OCI-LY1 (cell line): ENCODE measurements around the gene NT5C2.

Source experiments
- H2AFZ ChIP-seq: fragments of 200-600 bp; sonication (generic), shearing (Covaris generic); 2 replicates; pipeline ENCODE4 v1.6.0; 2014; ENCODE audit warnings: antibody characterized with exemption, mild to moderate bottlenecking, low read length
- H3F3A ChIP-seq: fragments of 200-600 bp; sonication (generic), shearing (Covaris generic); 2 replicates; pipeline ENCODE4 v1.6.0; 2014; ENCODE audit warnings: mild to moderate bottlenecking, antibody characterized with exemption, low read length, moderate library complexity; ENCODE audit not compliant: insufficient read depth
- H3K27ac ChIP-seq: fragments of 200-600 bp; sonication (generic); 2 replicates; pipeline ENCODE4 v1.5.1; 2014; ENCODE audit warnings: low read length, mixed run types, mild to moderate bottlenecking, low read depth; ENCODE audit not compliant: poor library complexity, severe bottlenecking
- H3K27me3 ChIP-seq: fragments of 200-600 bp; sonication (generic); 2 replicates; pipeline ENCODE4 v1.6.0; 2014; ENCODE audit warnings: antibody characterized with exemption, mild to moderate bottlenecking, low read length, moderate library complexity; ENCODE audit not compliant: insufficient read depth
- H3K36me3 ChIP-seq: fragments of 200-600 bp; sonication (generic); 2 replicates; pipeline ENCODE4 v1.6.1; 2014; ENCODE audit warnings: mild to moderate bottlenecking, antibody characterized with exemption, low read length, moderate library complexity, mixed read lengths; ENCODE audit not compliant: insufficient read depth
- H3K4me1 ChIP-seq: fragments of 200-600 bp; sonication (generic); 2 replicates; pipeline ENCODE4 v1.5.1; 2014; ENCODE audit warnings: mild to moderate bottlenecking, low read length, moderate library complexity; ENCODE audit not compliant: insufficient read depth, severe bottlenecking
- H3K4me2 ChIP-seq: fragments of 200-600 bp; sonication (generic), shearing (Covaris generic); 2 replicates; pipeline ENCODE4 v1.6.1; 2014; ENCODE audit warnings: low read length
- H3K4me3 ChIP-seq: fragments of 200-600 bp; sonication (generic); 2 replicates; pipeline ENCODE4 v1.5.1; 2014; ENCODE audit warnings: low read length, low read depth, mild to moderate bottlenecking, mixed read lengths; ENCODE audit not compliant: poor library complexity, severe bottlenecking
- H3K79me2 ChIP-seq: fragments of 200-600 bp; shearing (Covaris generic); 2 replicates; pipeline ENCODE4 v1.6.1; 2016; ENCODE audit warnings: mixed run types, low read length, mixed read lengths; ENCODE audit not compliant: insufficient read depth
- H3K9ac ChIP-seq: fragments of 200-600 bp; sonication (generic), shearing (Covaris generic); 2 replicates; pipeline ENCODE4 v1.6.1; 2014; ENCODE audit warnings: mild to moderate bottlenecking, low read length, mixed read lengths
- H3K9me2 ChIP-seq: fragments of 200-600 bp; sonication (generic), shearing (Covaris generic); 2 replicates; pipeline ENCODE4 v1.6.1; 2014; ENCODE audit warnings: low read depth, mild to moderate bottlenecking, low read length, mixed read lengths
- H3K9me3 ChIP-seq: fragments of 200-600 bp; shearing (Covaris generic); 2 replicates; pipeline ENCODE4 v1.6.1; 2014; ENCODE audit warnings: low read length, mixed read lengths
- H4K20me1 ChIP-seq: fragments of 200-600 bp; sonication (generic), shearing (Covaris generic); 2 replicates; pipeline ENCODE4 v1.6.0; 2016; ENCODE audit warnings: mild to moderate bottlenecking, low read length; ENCODE audit not compliant: insufficient read depth
- CTCF ChIP-seq: fragments of 200-600 bp; sonication (generic), shearing (Covaris generic); IDR thresholded peaks from 2 replicates; pipeline ENCODE4 v1.5.1; 2017; ENCODE audit warnings: mild to moderate bottlenecking, antibody characterized with exemption, low read length, moderate library complexity, mixed read lengths
- EZH2 ChIP-seq: fragments of 200-600 bp; sonication (generic), shearing (Covaris generic); IDR thresholded peaks from 2 replicates; pipeline ENCODE4 v1.8.0; 2017; ENCODE audit warnings: borderline replicate concordance, mixed run types, mild to moderate bottlenecking, antibody characterized with exemption, low read length, moderate library complexity, mixed read lengths

NT5C2 gene

GRCh38 chr10:103147645-103148044, 45.4 kb downstream of the NT5C2 start:
- Histone ChIP-seq H3K9me3 (no peaks in the 10 kb centered on the region), H2AFZ (no peak overlapping the region), H3F3A (no peaks in the 10 kb centered on the region), H3K27me3 (no peaks in the 10 kb centered on the region), H3K36me3 (peaks cover 22% of the 10 kb centered on the region), H3K79me2 (no peaks in the 10 kb centered on the region), H3K4me2 (no peak overlapping the region), H3K4me1 (no peaks in the 10 kb centered on the region), H3K9me2 (no peaks in the 10 kb centered on the region), H3K4me3 (no peak overlapping the region), H4K20me1 (no peaks in the 10 kb centered on the region), H3K9ac (no peak overlapping the region), H3K27ac (no peak overlapping the region)
- TF ChIP-seq CTCF, result no peak
- no peak for TF ChIP-seq EZH2

GRCh38 chr10:103145860-103146466, 47.1 kb downstream of the NT5C2 start:
- no peak overlapping the region for H3K9ac ChIP-seq
- H3K4me1 ChIP-seq, result no peaks in the 10 kb centered on the region
- no peaks in the 10 kb centered on the region for H4K20me1 ChIP-seq
- no peak overlapping the region for H2AFZ ChIP-seq
- H3K9me2 ChIP-seq, result no peaks in the 10 kb centered on the region
- no peaks in the 10 kb centered on the region for H3K27me3 ChIP-seq
- H3K4me2 ChIP-seq, result no peak overlapping the region
- H3K79me2 ChIP-seq, result no peaks in the 10 kb centered on the region
- H3K36me3 ChIP-seq, result peaks cover 8% of the 10 kb centered on the region
- no peaks in the 10 kb centered on the region for H3F3A ChIP-seq
- H3K4me3 ChIP-seq, result no peak overlapping the region
- no peak overlapping the region for H3K27ac ChIP-seq
- H3K9me3 ChIP-seq, result no peaks in the 10 kb centered on the region
- TF ChIP-seq EZH2 (no peak), CTCF (no peak)

- Histone ChIP-seq H3K27ac (no peak overlapping the region), H3K9me2 (no peaks in the 10 kb centered on the region)
- TF ChIP-seq EZH2 (no peak), CTCF (no peak)
Measured at GRCh38 chr10:103145046-103145445, 48.0 kb downstream of the NT5C2 start.

More at GRCh38 chr10:103145046-103145445, 48.0 kb downstream of the NT5C2 start:
- Histone ChIP-seq H3K9ac (no peak overlapping the region), H3K79me2 (no peaks in the 10 kb centered on the region), H2AFZ (no peak overlapping the region), H4K20me1 (no peaks in the 10 kb centered on the region), H3K9me3 (no peaks in the 10 kb centered on the region), H3K27me3 (no peaks in the 10 kb centered on the region), H3K4me2 (no peak overlapping the region), H3K36me3 (peaks cover 7% of the 10 kb centered on the region; the same call in 1 of the 2 replicates), H3K4me1 (no peaks in the 10 kb centered on the region), H3F3A (no peaks in the 10 kb centered on the region), H3K4me3 (no peak overlapping the region)
